ENCODE measurements around the gene PITPNC1. TPM values are rescaled to one million over a fixed set of nuclear protein-coding genes. Genes with fewer than 3 reads are reported as not detected.
A peak's percentile ranks its signal among the peaks of the same experiment; 100 is the strongest.

The PITPNC1 gene
- total RNA-seq, 1 donor = 25.7 TPM

- TF ChIP-seq, protein P1, sequence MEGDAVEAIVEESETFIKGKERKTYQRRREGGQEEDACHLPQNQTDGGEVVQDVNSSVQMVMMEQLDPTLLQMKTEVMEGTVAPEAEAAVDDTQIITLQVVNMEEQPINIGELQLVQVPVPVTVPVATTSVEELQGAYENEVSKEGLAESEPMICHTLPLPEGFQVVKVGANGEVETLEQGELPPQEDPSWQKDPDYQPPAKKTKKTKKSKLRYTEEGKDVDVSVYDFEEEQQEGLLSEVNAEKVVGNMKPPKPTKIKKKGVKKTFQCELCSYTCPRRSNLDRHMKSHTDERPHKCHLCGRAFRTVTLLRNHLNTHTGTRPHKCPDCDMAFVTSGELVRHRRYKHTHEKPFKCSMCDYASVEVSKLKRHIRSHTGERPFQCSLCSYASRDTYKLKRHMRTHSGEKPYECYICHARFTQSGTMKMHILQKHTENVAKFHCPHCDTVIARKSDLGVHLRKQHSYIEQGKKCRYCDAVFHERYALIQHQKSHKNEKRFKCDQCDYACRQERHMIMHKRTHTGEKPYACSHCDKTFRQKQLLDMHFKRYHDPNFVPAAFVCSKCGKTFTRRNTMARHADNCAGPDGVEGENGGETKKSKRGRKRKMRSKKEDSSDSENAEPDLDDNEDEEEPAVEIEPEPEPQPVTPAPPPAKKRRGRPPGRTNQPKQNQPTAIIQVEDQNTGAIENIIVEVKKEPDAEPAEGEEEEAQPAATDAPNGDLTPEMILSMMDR (IDR thresholded peaks at IDR 0.05; ENCODE audit: insufficient read depth, low read length) = no peak
- DNase-seq (ENCODE audit: low read depth) = peak; percentile 23
- H3K4me3 ChIP-seq (ENCODE audit: low read depth, low read length) = no peak overlapping the region
These were observed 141.8 kb downstream of the PITPNC1 start for GRCh38 chr17:67518876-67519275.

DNA sequence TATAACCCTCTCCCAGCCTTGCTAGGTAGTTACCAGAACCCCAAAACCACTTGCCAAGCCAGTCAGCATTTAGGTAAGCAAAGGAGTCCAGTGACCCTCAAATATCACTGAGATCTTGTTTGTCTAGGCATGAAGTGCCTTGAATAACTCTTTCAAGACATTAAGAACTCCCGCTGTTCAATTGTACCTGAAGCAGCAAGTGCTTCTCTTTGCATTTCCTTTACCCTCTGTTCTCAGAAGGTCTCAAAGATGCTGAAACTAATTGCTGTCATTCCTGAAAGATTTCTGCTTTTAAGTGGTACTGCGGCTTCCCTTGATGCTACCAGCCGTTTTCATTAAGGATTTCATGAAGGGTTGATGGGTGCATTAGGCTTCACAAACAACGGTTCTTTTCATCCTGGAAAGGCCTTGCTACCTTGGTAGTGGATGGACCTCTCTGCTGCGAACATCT, 142.7 kb downstream of the PITPNC1 start:
- no peak for DNase-seq (ENCODE audit: low read depth)
- no peak overlapping the region for H3K4me3 ChIP-seq (ENCODE audit: low read depth, low read length)
- TF ChIP-seq, protein P1 (IDR thresholded peaks at IDR 0.05; ENCODE audit: insufficient read depth, low read length) = no peak

DNA sequence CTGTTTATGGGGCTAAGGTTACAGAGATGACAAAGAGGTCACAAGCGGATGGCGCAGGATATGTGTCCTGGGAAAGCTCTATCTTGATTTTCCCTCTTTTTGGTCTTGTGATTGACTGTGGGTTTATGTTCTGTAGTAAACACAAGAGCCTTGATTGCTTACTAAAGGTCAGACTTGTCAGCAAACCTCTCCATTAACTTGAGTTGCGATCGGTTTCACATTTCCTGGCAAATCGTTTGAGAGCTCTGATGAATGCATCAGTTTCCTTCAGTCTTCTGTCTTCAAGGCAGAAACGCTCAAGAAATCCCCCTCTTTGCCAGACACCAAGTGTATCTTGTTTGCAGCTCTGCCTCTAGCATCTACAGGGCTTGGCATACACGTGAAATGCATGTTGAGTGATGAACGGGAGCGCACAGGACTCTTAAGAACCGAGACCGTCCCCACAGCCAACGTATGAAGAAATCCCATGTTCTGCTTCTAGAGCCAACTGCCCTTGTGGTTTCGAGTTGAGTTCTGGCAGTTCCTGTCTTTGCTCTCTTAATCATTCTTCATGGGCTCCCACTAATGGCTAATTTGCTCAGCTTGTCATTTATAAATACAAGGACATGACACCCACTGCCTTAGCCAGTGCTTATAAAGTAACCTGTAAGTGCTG, 143.3 kb downstream of the PITPNC1 start:
- DNase-seq (ENCODE audit: low read depth) = peak; percentile 75
- H3K4me3 ChIP-seq (ENCODE audit: low read depth, low read length) = peak overlapping the region; percentile 26
- TF ChIP-seq, protein P1 (IDR thresholded peaks at IDR 0.05; ENCODE audit: insufficient read depth, low read length) = no peak

- TF ChIP-seq, protein P1 (IDR thresholded peaks at IDR 0.05; ENCODE audit: insufficient read depth, low read length) = no peak
- peak; percentile 84 for DNase-seq (ENCODE audit: low read depth)
- H3K4me3 ChIP-seq (ENCODE audit: low read depth, low read length) = no peak overlapping the region
These were observed 144.1 kb downstream of the PITPNC1 start for GRCh38 chr17:67520916-67521774.

DNA sequence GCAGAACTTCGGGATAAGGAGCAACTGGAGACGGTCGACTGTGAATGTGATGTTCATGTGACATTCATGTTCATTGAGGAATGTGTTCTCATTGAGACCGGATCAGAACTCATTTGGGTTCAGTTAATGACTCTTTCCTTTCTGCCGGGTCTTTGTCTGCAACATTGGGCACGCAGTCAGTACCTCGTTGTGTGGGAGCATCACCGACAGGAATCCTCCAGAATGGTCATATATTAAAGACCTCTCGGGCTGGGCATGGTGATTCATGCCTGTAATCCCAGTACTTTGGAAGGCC, 144.6 kb downstream of the PITPNC1 start:
- DNase-seq (ENCODE audit: low read depth) = no peak
- TF ChIP-seq, protein P1 (IDR thresholded peaks at IDR 0.05; ENCODE audit: insufficient read depth, low read length) = no peak
- H3K4me3 ChIP-seq (ENCODE audit: low read depth, low read length) = no peak overlapping the region

DNA sequence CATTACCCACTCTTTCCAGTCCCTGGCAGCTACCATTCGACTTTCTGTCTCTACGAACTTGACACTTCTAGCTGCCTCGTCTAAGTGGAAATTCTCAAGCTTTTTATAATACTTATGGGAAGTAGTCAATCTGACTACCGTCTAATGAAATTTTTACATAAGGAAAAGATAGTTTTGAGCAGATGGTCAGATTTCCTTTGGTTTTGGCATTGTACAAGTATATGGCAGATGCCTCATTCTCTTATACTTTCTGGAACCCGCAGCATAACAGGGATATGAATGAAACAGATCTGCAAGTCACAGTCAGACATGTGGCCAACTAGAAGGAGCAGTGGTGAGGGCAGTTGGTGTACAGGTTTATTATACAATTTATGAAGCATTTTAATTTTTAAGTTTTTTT, 146.0 kb downstream of the PITPNC1 start:
- no peak for DNase-seq (ENCODE audit: low read depth)
- TF ChIP-seq, protein P1 (IDR thresholded peaks at IDR 0.05; ENCODE audit: insufficient read depth, low read length) = no peak
- no peak overlapping the region for H3K4me3 ChIP-seq (ENCODE audit: low read depth, low read length)

Measured in fibroblast of the aortic adventitia (primary cell).